ENCODE results near the gene RGS6. TPM values are rescaled to one million over a fixed set of nuclear protein-coding genes. Genes with fewer than 3 reads are reported as not detected.

The RGS6 gene
- total and polyA plus RNA-seq, 2 of the 4 experiments (the other 2 are of a cell fraction): not detected

- Histone ChIP-seq H3K14ac (replicated peaks; ENCODE audit: low read depth, low read length) (no peak overlapping the region), H4K91ac (ENCODE audit: insufficient read depth, low read depth, low read length) (no peak overlapping the region), H3K4ac (ENCODE audit: low read depth, low read length) (no peak overlapping the region), H3K27ac (ENCODE audit: insufficient read depth, low read length) (no peak overlapping the region), H3K9me3 (ENCODE audit: control insufficient read depth, insufficient read depth, low read length) (0 out of 2 replicates have a peak, but pooled peaks cover 2% of the 10 kb centered on the region), H3K79me1 (ENCODE audit: low read depth in 1 of 2, low read length in 2 of 2) (no peaks in the 10 kb centered on the region), H3K56ac (ENCODE audit: extremely low read depth, insufficient read depth, low read length) (no peak overlapping the region), H2BK5ac (ENCODE audit: low read depth, low read length, poor library complexity, severe bottlenecking) (no peak overlapping the region), H3K9ac (ENCODE audit: low read depth, low read length) (no peak overlapping the region), H3K23ac (ENCODE audit: low read depth, low read length) (no peak overlapping the region), H4K5ac (ENCODE audit: low read depth, low read length) (no peak overlapping the region), H3K18ac (ENCODE audit: low read depth, low read length) (no peak overlapping the region), H2AK9ac (replicated peaks; ENCODE audit: low read depth, low read length, poor library complexity) (no peak overlapping the region), H3K4me3 (ENCODE audit: insufficient read depth, low read depth, low read length) (no peak overlapping the region), H2AFZ (replicated peaks; ENCODE audit: low read length, poor library complexity) (no peak overlapping the region), H2AK5ac (ENCODE audit: low read depth, low read length) (no peak overlapping the region), H3K4me1 (ENCODE audit: control insufficient read depth, insufficient read depth, low read length) (no peaks in the 10 kb centered on the region), H3K9me1 (ENCODE audit: insufficient read depth, low read length) (no peaks in the 10 kb centered on the region), H2BK20ac (ENCODE audit: low read depth, low read length) (no peak overlapping the region), H4K8ac (ENCODE audit: low read depth in 2 of 2, low read length in 2 of 2) (no peak overlapping the region), H3K4me2 (ENCODE audit: low read depth, low read length) (no peak overlapping the region), H4K20me1 (ENCODE audit: insufficient read depth, low read length) (no peaks in the 10 kb centered on the region), H2BK120ac (ENCODE audit: low read depth, low read length) (no peak overlapping the region), H3K27me3 (ENCODE audit: control insufficient read depth, insufficient read depth, low read length) (peaks cover 2% of the 10 kb centered on the region), H3K36me3 (ENCODE audit: control insufficient read depth, insufficient read depth, low read length) (no peaks in the 10 kb centered on the region), H2BK15ac (ENCODE audit: low read depth, low read length) (no peak overlapping the region)
- POLR2A ChIA-PET (ENCODE audit: unreplicated experiment): no interaction called here
- dilution Hi-C loops (cut with HindIII; ENCODE audit: low sequenced_read_pairs, unreplicated experiment) (no loop called here), intact Hi-C loops (cut with micrococcal nuclease) (no loop called here), in situ Hi-C loops (cut with MboI; ENCODE audit: low sequenced_read_pairs) (no loop called here)
- ATAC-seq (ENCODE audit: low read depth) (no peak), DNase-seq (no peak)
- no TSS peak for BruUV-seq (replicated peaks)
- no peak for TF ChIP-seq RAD21 (IDR thresholded peaks at IDR 0.05; ENCODE audit: low read length)
- TF ChIP-seq MAZ (IDR thresholded peaks at IDR 0.05; ENCODE audit: borderline replicate concordance, low read depth, low read length): no peak
- TF ChIP-seq CEBPB (IDR thresholded peaks at IDR 0.05; ENCODE audit: low read depth, low read length): no peak
- TF ChIP-seq SMC3 (IDR thresholded peaks at IDR 0.05; ENCODE audit: low read depth, low read length): no peak
- no peak for TF ChIP-seq CHD1 (IDR thresholded peaks at IDR 0.05; ENCODE audit: low read depth, low read length)
- TF ChIP-seq MAFK (IDR thresholded peaks at IDR 0.05; ENCODE audit: low read depth, low read length): no peak
- TF ChIP-seq FOS (IDR thresholded peaks at IDR 0.05; ENCODE audit: low read depth, low read length): no peak
- no peak for TF ChIP-seq NFE2L2 (IDR thresholded peaks at IDR 0.05; ENCODE audit: low read depth, low read length)
- TF ChIP-seq BHLHE40 (IDR thresholded peaks at IDR 0.05; ENCODE audit: low read depth, low read length): no peak
- TF ChIP-seq RCOR1 (IDR thresholded peaks at IDR 0.05; ENCODE audit: insufficient replicate concordance, low read length): no peak
- no peak for TF ChIP-seq POLR2A (IDR thresholded peaks at IDR 0.05; ENCODE audit: low read depth, low read length)
- no peak for TF ChIP-seq CTCF (conservative IDR thresholded peaks at IDR 0.05; ENCODE audit: low read depth, low read length)
- no peak for TF ChIP-seq ELK1 (IDR thresholded peaks at IDR 0.05; ENCODE audit: borderline replicate concordance, low read depth, low read length)
- TF ChIP-seq USF2 (IDR thresholded peaks at IDR 0.05; ENCODE audit: low read depth, low read length): no peak
- no peak for TF ChIP-seq MXI1 (IDR thresholded peaks at IDR 0.05; ENCODE audit: borderline replicate concordance, low read depth, low read length)
- TF ChIP-seq RFX5 (IDR thresholded peaks at IDR 0.05; ENCODE audit: low read depth, low read length): no peak
- CTCF ChIA-PET: no interaction called here
- WGBS, 2 experiments (ENCODE audit: extremely low coverage in 2 of 2, insufficient read length in 1 of 2): no CpG with 5 or more reads among the region's 1 CpG
These were observed 49.1 kb upstream of the RGS6 start for GRCh38 chr14:71883094-71883493.
